ENCODE measurements around the gene BTK.

BTK gene

GRCh38 chrX:101362757-101363156 lies 23.2 kb downstream of the BTK start:
- no peak overlapping the region for H3K4me3 ChIP-seq (ENCODE audit: low read depth, low read length)
- no peak overlapping the region for H3K27ac ChIP-seq (ENCODE audit: low read depth, low read length)
- no peak overlapping the region for H4K91ac ChIP-seq (ENCODE audit: low read depth, low read length)
- H2BK12ac ChIP-seq (ENCODE audit: low read length) = no peak overlapping the region
- no peak overlapping the region for H3K4me2 ChIP-seq (ENCODE audit: low read length)
- no peak overlapping the region for H3K9ac ChIP-seq (ENCODE audit: low read length)
- H4K12ac ChIP-seq (ENCODE audit: low read depth, low read length) = no peak overlapping the region
- H3K23ac ChIP-seq (ENCODE audit: low read length) = no peak overlapping the region
- H2BK120ac ChIP-seq (ENCODE audit: insufficient read depth, low read length, poor library complexity) = no peak overlapping the region
- H3K79me1 ChIP-seq (ENCODE audit: low read length) = no peaks in the 10 kb centered on the region
- H3K4me1 ChIP-seq (ENCODE audit: control insufficient read depth in 1 of 2, insufficient read depth in 2 of 2, low read length in 2 of 2) = no peaks in the 10 kb centered on the region
- no peaks in the 10 kb centered on the region for H3K79me2 ChIP-seq (ENCODE audit: control insufficient read depth, insufficient read depth, low read length, poor library complexity)
- no peaks in the 10 kb centered on the region for H3K9me3 ChIP-seq (ENCODE audit: insufficient read depth, low read depth, low read length)
- H3K27me3 ChIP-seq (ENCODE audit: insufficient read depth, low read length) = no peaks in the 10 kb centered on the region
- no peak overlapping the region for H3K18ac ChIP-seq (ENCODE audit: low read length)
- no peak overlapping the region for H3K14ac ChIP-seq (ENCODE audit: low read length)
- H3K36me3 ChIP-seq (ENCODE audit: control insufficient read depth in 1 of 2, insufficient read depth in 2 of 2, low read length in 2 of 2) = no peaks in the 10 kb centered on the region
- H2AFZ ChIP-seq (ENCODE audit: insufficient read depth, low read length, poor library complexity) = no peak overlapping the region
- no peak overlapping the region for H3K4ac ChIP-seq (ENCODE audit: low read depth, low read length)
- no peak overlapping the region for H4K8ac ChIP-seq (ENCODE audit: low read depth, low read length)
- DNase-seq = peak; percentile 13 to 59
- H2BK5ac ChIP-seq (ENCODE audit: low read depth, low read length, poor library complexity) = no peak overlapping the region
- no peak overlapping the region for H2AK5ac ChIP-seq (ENCODE audit: low read length)

GRCh38 chrX:101362116-101362515 lies 23.9 kb downstream of the BTK start:
- H4K91ac ChIP-seq (ENCODE audit: low read depth, low read length) = no peak overlapping the region
- no peak overlapping the region for H3K27ac ChIP-seq (ENCODE audit: low read depth, low read length)
- H2AFZ ChIP-seq (ENCODE audit: insufficient read depth, low read length, poor library complexity) = no peak overlapping the region
- no peaks in the 10 kb centered on the region for H3K36me3 ChIP-seq (ENCODE audit: control insufficient read depth in 1 of 2, insufficient read depth in 2 of 2, low read length in 2 of 2)
- peaks cover 0 to 2% of the 10 kb centered on the region in 2 experiments for H3K4me1 ChIP-seq (ENCODE audit: control insufficient read depth in 1 of 2, insufficient read depth in 2 of 2, low read length in 2 of 2)
- DNase-seq = peak; percentile 23 to 66
- no peak overlapping the region for H2BK5ac ChIP-seq (ENCODE audit: low read depth, low read length, poor library complexity)
- H3K79me1 ChIP-seq (ENCODE audit: low read length) = no peaks in the 10 kb centered on the region
- H3K27me3 ChIP-seq (ENCODE audit: insufficient read depth, low read length) = no peaks in the 10 kb centered on the region
- H4K8ac ChIP-seq (ENCODE audit: low read depth, low read length) = no peak overlapping the region
- no peaks in the 10 kb centered on the region for H3K9me3 ChIP-seq (ENCODE audit: insufficient read depth, low read depth, low read length)
- no peak overlapping the region for H3K23ac ChIP-seq (ENCODE audit: low read length)
- H3K4me3 ChIP-seq (ENCODE audit: low read depth, low read length) = no peak overlapping the region
- H4K12ac ChIP-seq (ENCODE audit: low read depth, low read length) = no peak overlapping the region
- no peak overlapping the region for H3K18ac ChIP-seq (ENCODE audit: low read length)
- H3K4ac ChIP-seq (ENCODE audit: low read depth, low read length) = no peak overlapping the region
- no peak overlapping the region for H2BK120ac ChIP-seq (ENCODE audit: insufficient read depth, low read length, poor library complexity)
- no peak overlapping the region for H3K14ac ChIP-seq (ENCODE audit: low read length)
- H3K4me2 ChIP-seq (ENCODE audit: low read length) = no peak overlapping the region
- no peak overlapping the region for H2AK5ac ChIP-seq (ENCODE audit: low read length)
- no peak overlapping the region for H3K9ac ChIP-seq (ENCODE audit: low read length)
- no peak overlapping the region for H2BK12ac ChIP-seq (ENCODE audit: low read length)
- WGBS (ENCODE audit: extremely low coverage, insufficient coverage, insufficient read length) = no CpG with 5 or more reads among the region's 3 CpGs
- H3K79me2 ChIP-seq (ENCODE audit: control insufficient read depth, insufficient read depth, low read length, poor library complexity) = no peaks in the 10 kb centered on the region

GRCh38 chrX:101360390-101360789 lies 25.6 kb downstream of the BTK start:
- H3K27ac ChIP-seq (ENCODE audit: low read depth, low read length) = no peak overlapping the region
- no CpG with 5 or more reads among the region's 7 CpGs for WGBS (ENCODE audit: extremely low coverage, insufficient coverage, insufficient read length)
- H3K9me3 ChIP-seq (ENCODE audit: insufficient read depth, low read depth, low read length) = no peaks in the 10 kb centered on the region
- no peak overlapping the region for H2BK12ac ChIP-seq (ENCODE audit: low read length)
- H3K79me1 ChIP-seq (ENCODE audit: low read length) = no peaks in the 10 kb centered on the region
- H3K27me3 ChIP-seq (ENCODE audit: insufficient read depth, low read length) = no peaks in the 10 kb centered on the region
- no peak overlapping the region for H4K12ac ChIP-seq (ENCODE audit: low read depth, low read length)
- no peak overlapping the region for H3K4ac ChIP-seq (ENCODE audit: low read depth, low read length)
- H3K9ac ChIP-seq (ENCODE audit: low read length) = no peak overlapping the region
- H3K14ac ChIP-seq (ENCODE audit: low read length) = no peak overlapping the region
- no peak overlapping the region for H4K8ac ChIP-seq (ENCODE audit: low read depth, low read length)
- H2AFZ ChIP-seq (ENCODE audit: insufficient read depth, low read length, poor library complexity) = no peak overlapping the region
- H2BK120ac ChIP-seq (ENCODE audit: insufficient read depth, low read length, poor library complexity) = no peak overlapping the region
- no peak overlapping the region for H2BK5ac ChIP-seq (ENCODE audit: low read depth, low read length, poor library complexity)
- no peak for DNase-seq
- H3K18ac ChIP-seq (ENCODE audit: low read length) = no peak overlapping the region
- H3K23ac ChIP-seq (ENCODE audit: low read length) = no peak overlapping the region
- no peak overlapping the region for H4K91ac ChIP-seq (ENCODE audit: low read depth, low read length)
- no peak overlapping the region for H3K4me2 ChIP-seq (ENCODE audit: low read length)
- no peak overlapping the region for H3K4me3 ChIP-seq (ENCODE audit: low read depth, low read length)
- H2AK5ac ChIP-seq (ENCODE audit: low read length) = no peak overlapping the region
- H3K36me3 ChIP-seq (ENCODE audit: control insufficient read depth in 1 of 2, insufficient read depth in 2 of 2, low read length in 2 of 2) = no peaks in the 10 kb centered on the region
- H3K79me2 ChIP-seq (ENCODE audit: control insufficient read depth, insufficient read depth, low read length, poor library complexity) = no peaks in the 10 kb centered on the region
- H3K4me1 ChIP-seq (ENCODE audit: control insufficient read depth in 1 of 2, insufficient read depth in 2 of 2, low read length in 2 of 2) = peaks cover 5 to 6% of the 10 kb centered on the region in 2 experiments

- Histone ChIP-seq H2AK5ac (ENCODE audit: low read length) (no peak overlapping the region), H3K27ac (ENCODE audit: low read depth, low read length) (no peak overlapping the region), H3K4me1 (ENCODE audit: control insufficient read depth in 1 of 2, insufficient read depth in 2 of 2, low read length in 2 of 2) (peaks cover 5 to 6% of the 10 kb centered on the region in 2 experiments), H3K9me3 (ENCODE audit: insufficient read depth, low read depth, low read length) (no peaks in the 10 kb centered on the region), H3K36me3 (ENCODE audit: control insufficient read depth in 1 of 2, insufficient read depth in 2 of 2, low read length in 2 of 2) (no peaks in the 10 kb centered on the region), H3K4ac (ENCODE audit: low read depth, low read length) (no peak overlapping the region), H3K9ac (ENCODE audit: low read length) (no peak overlapping the region), H2BK12ac (ENCODE audit: low read length) (no peak overlapping the region), H2BK120ac (ENCODE audit: insufficient read depth, low read length, poor library complexity) (no peak overlapping the region), H2AFZ (ENCODE audit: insufficient read depth, low read length, poor library complexity) (no peak overlapping the region), H3K14ac (ENCODE audit: low read length) (no peak overlapping the region), H3K79me1 (ENCODE audit: low read length) (no peaks in the 10 kb centered on the region), H4K91ac (ENCODE audit: low read depth, low read length) (no peak overlapping the region), H4K8ac (ENCODE audit: low read depth, low read length) (no peak overlapping the region), H3K79me2 (ENCODE audit: control insufficient read depth, insufficient read depth, low read length, poor library complexity) (no peaks in the 10 kb centered on the region), H3K4me3 (ENCODE audit: low read depth, low read length) (no peak overlapping the region), H4K12ac (ENCODE audit: low read depth, low read length) (no peak overlapping the region), H3K18ac (ENCODE audit: low read length) (no peak overlapping the region), H3K23ac (ENCODE audit: low read length) (no peak overlapping the region), H3K27me3 (ENCODE audit: insufficient read depth, low read length) (no peaks in the 10 kb centered on the region), H2BK5ac (ENCODE audit: low read depth, low read length, poor library complexity) (no peak overlapping the region), H3K4me2 (ENCODE audit: low read length) (no peak overlapping the region)
- peak in 1 of 2 donors; percentile 42 for DNase-seq
- WGBS (ENCODE audit: extremely low coverage, insufficient coverage, insufficient read length) = no CpG with 5 or more reads among the region's 1 CpG
Measured at GRCh38 chrX:101359966-101360365, 26.0 kb downstream of the BTK start.
